Mucosa of descending colon (tissue), 3 donors: ENCODE data around the gene LCP2. TPM values are rescaled to one million over a fixed set of nuclear protein-coding genes. Genes with fewer than 3 reads are reported as not detected.

Experiments used
- ATAC-seq: fragments of 200-7000 bp; cut with Tn5 transposase; one replicate; pipeline ENCODE4 v1.9.1; 2020; ENCODE audit warnings: mild to moderate bottlenecking, moderate library complexity
- DNase-seq, 3 donors: peaks; one replicate each; pipeline ENCODE4 v3.0.0-alpha.2; 2020
- H3K36me3 ChIP-seq: fragments of 200-600 bp; one replicate; pipeline ENCODE4 v1.8.0; 2021; ENCODE audit warnings: low read depth, mild to moderate bottlenecking
- H3K4me1 ChIP-seq: fragments of 200-600 bp; one replicate; pipeline ENCODE4 v1.8.0; 2021; ENCODE audit warnings: low read depth, mild to moderate bottlenecking
- H3K4me3 ChIP-seq: fragments of 200-600 bp; one replicate; pipeline ENCODE4 v1.8.0; 2021; ENCODE audit warnings: mild to moderate bottlenecking
- H3K9me3 ChIP-seq: fragments of 200-600 bp; one replicate; pipeline ENCODE4 v1.8.0; 2021; ENCODE audit warnings: mild to moderate bottlenecking
- CTCF ChIP-seq: fragments of 200-600 bp; IDR thresholded peaks from one replicate; pipeline ENCODE4 v1.8.0; 2022; ENCODE audit warnings: antibody characterized with exemption, mild to moderate bottlenecking
- intact Hi-C, 2 donors: fragments of 100-400 bp; cut with DNase I in 1 of 2; cut with micrococcal nuclease in 1 of 2; formaldehyde crosslinking; loops; one replicate each; pipeline versions ENCODE4 v1.11.0 to v1.11.1; 2022; cut with DNase I, micrococcal nuclease
- total RNA-seq, 3 donors: library from RNA; stranded (reverse); fragmentation: NEBNext Ultra II Directional in 2 of 3; extraction: Animal tissue kit (Norgen Biotek cat#: 25700) in 2 of 3; gene quantifications; one replicate each; pipeline versions ENCODE4 v1.2.1 to v1.2.4, GENCODE V29; 2021 to 2023
- donor health status: DM: no; HTN: no; CAD: no; lungs with moderate emphysema.
- donor health status: DM: no; HTN: no; CAD: no.
- donor health status: DM: no; HTN: yes; CAD: no.

Gene LCP2
- total RNA-seq, 3 donors from 2014 or later, result 13.5 to 24.5 (median 22.9) TPM

- Histone ChIP-seq H3K36me3 (no peaks in the 10 kb centered on the region), H3K4me3 (no peak overlapping the region), H3K4me1 (no peaks in the 10 kb centered on the region), H3K9me3 (no peaks in the 10 kb centered on the region)
- ATAC-seq (no peak), DNase-seq (no peak)
- intact Hi-C loops, result no loop called here
- no peak for TF ChIP-seq CTCF
Observed at GRCh38 chr5:170216257-170216864, 81.2 kb downstream of the LCP2 start.

GRCh38 chr5:170211575-170212334 lies 85.8 kb downstream of the LCP2 start:
- intact Hi-C loops, result no loop called here
- Histone ChIP-seq H3K4me3 (no peak overlapping the region), H3K4me1 (no peaks in the 10 kb centered on the region), H3K9me3 (no peaks in the 10 kb centered on the region), H3K36me3 (no peaks in the 10 kb centered on the region)
- ATAC-seq (no peak), DNase-seq (no peak)
- TF ChIP-seq CTCF, result no peak

- intact Hi-C loops, result no loop called here
- Histone ChIP-seq H3K4me3 (no peak overlapping the region), H3K4me1 (no peaks in the 10 kb centered on the region), H3K36me3 (no peaks in the 10 kb centered on the region), H3K9me3 (no peaks in the 10 kb centered on the region)
- no peak for ATAC-seq
- TF ChIP-seq CTCF, result no peak
- DNase-seq, result no peak
Observed at GRCh38 chr5:170206958-170207357, 90.6 kb downstream of the LCP2 start.

- ATAC-seq (no peak), DNase-seq (no peak)
- H3K36me3 ChIP-seq, result no peaks in the 10 kb centered on the region
- H3K9me3 ChIP-seq, result no peaks in the 10 kb centered on the region
- H3K4me3 ChIP-seq, result no peak overlapping the region
- intact Hi-C loops, result no loop called here
- no peaks in the 10 kb centered on the region for H3K4me1 ChIP-seq
- TF ChIP-seq CTCF, result no peak
Observed at GRCh38 chr5:170206216-170206615, 91.4 kb downstream of the LCP2 start.

GRCh38 chr5:170204202-170204601 lies 93.4 kb downstream of the LCP2 start:
- intact Hi-C loops, result no loop called here
- DNase-seq (no peak), ATAC-seq (no peak)
- Histone ChIP-seq H3K36me3 (no peaks in the 10 kb centered on the region), H3K4me3 (no peak overlapping the region), H3K4me1 (no peaks in the 10 kb centered on the region), H3K9me3 (no peaks in the 10 kb centered on the region)
- no peak for TF ChIP-seq CTCF
